Choroid plexus epithelial cell (primary cell): ENCODE results near the gene CFAP45.

Experiments
- DNase-seq: peaks from one replicate; pipeline ENCODE4 v3.0.0-alpha.2; 2010; ENCODE audit warnings: low read depth
- H3K4me3 ChIP-seq: 2 replicates; pipeline ENCODE4 v1.5.1; 2011; ENCODE audit warnings: low read depth, mild to moderate bottlenecking, control low read depth, low read length, moderate library complexity
- TF ChIP-seq, protein P1 (sequence below): conservative IDR thresholded peaks from 2 replicates; pipeline ENCODE4 v1.5.1; 2011; ENCODE audit warnings: low read depth, mild to moderate bottlenecking, control low read depth, inconsistent platforms, low read length, moderate library complexity

Gene CFAP45

DNA sequence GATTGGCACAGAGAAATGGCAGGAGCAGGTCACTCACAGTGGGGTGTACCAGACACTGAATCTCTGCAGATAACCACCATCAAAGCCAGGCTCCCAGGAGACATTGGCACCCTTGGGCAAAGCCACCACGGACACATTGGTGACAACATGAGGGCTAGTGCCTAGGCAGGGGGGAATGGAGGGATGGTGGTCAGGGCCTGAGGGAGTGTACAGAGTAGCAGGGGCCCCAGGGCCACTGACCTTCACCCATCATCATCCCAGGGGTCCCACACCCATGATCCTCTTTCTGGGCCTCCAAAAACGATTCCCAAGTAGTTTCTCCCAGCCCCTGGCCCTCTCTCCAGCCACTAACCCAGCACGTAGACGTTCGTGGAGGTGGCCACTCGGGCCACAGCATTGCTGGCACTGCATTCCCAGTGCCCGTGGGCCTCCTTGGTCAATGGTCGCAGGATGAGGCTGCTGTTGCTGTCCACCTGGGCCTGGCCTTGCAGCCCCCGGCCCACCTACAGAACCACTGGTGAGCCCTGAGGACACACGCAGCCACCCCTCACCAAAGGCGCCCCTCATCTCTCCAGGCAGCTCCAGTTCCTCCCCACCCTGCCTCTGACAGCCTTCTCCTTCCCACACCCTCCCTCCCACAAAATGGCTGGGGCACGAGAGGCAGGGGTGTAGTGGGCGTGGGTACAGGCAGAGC lies 31.3 kb upstream of the CFAP45 start:
- DNase-seq: no peak
- H3K4me3 ChIP-seq: no peak overlapping the region
- TF ChIP-seq, protein P1, sequence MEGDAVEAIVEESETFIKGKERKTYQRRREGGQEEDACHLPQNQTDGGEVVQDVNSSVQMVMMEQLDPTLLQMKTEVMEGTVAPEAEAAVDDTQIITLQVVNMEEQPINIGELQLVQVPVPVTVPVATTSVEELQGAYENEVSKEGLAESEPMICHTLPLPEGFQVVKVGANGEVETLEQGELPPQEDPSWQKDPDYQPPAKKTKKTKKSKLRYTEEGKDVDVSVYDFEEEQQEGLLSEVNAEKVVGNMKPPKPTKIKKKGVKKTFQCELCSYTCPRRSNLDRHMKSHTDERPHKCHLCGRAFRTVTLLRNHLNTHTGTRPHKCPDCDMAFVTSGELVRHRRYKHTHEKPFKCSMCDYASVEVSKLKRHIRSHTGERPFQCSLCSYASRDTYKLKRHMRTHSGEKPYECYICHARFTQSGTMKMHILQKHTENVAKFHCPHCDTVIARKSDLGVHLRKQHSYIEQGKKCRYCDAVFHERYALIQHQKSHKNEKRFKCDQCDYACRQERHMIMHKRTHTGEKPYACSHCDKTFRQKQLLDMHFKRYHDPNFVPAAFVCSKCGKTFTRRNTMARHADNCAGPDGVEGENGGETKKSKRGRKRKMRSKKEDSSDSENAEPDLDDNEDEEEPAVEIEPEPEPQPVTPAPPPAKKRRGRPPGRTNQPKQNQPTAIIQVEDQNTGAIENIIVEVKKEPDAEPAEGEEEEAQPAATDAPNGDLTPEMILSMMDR: no peak

DNA sequence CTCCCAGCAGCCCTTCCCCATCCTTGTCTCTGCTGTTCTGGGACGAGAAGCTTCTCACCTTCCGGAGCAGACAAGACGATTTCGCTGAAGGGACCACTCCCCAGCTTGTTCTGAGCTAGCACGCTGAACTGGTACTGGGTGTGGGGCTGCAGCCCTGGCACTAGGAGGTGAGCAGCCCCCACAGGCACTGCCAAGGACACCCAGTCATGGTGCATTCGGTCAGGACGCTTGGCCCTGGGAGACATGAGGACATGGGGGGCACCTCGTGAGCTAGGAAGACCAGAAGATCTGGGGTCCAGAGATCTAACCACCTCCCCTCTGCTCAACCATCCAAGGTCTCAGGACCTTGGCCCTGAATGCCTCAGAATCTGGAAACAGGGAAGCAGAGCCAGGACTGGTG lies 30.7 kb upstream of the CFAP45 start:
- no peak for DNase-seq
- TF ChIP-seq, protein P1: no peak
- H3K4me3 ChIP-seq: no peak overlapping the region

GRCh38 chr1:159930216-159930615 lies 30.3 kb upstream of the CFAP45 start:
- TF ChIP-seq, protein P1: no peak
- no peak overlapping the region for H3K4me3 ChIP-seq
- no peak for DNase-seq

DNA sequence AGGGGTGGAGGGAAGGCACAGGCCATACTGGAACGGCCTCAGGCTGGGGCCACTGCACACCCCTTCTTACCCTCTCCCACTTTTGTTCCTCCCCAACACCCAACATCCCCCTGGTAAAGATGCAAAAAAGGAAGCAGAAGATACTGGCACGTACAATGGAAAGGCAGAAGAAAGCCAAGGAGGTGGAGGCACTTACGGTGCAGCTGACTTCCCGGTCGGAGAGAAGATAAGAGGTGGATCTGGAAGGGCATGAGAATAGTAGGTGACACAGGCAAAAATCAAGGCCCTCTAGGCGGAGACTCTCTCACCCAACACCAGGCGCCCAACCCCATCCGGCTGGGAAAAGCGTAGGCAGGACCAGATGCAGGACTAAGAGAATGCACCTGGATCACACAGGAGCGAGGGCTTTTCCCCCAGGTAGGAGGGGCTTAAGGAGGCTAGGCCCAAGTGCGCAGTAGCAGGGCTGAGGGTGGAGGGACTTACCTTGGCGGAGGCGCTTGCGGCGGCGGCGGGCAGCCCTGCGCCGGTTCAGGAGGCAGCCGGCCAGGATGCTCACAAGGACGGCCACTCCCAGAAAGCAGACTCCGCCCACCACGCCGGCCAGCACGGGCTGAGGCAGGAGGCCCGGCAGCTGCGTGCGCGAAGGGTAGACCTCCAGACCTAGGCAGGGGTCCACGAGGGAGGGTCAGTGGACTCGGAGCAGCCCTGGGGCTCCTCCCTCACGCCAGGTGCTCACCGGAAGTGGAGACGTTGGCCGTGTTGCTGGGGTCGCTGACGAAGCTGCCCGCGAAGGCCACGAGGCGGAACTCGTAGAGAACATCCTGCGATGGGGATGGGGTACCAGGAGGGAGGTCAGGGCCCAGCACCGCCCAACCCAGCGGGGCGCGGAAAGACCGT lies 29.4 kb upstream of the CFAP45 start:
- H3K4me3 ChIP-seq: no peak overlapping the region
- no peak for DNase-seq
- TF ChIP-seq, protein P1: no peak

GRCh38 chr1:159928491-159929050 lies 28.6 kb upstream of the CFAP45 start:
- no peak overlapping the region for H3K4me3 ChIP-seq
- TF ChIP-seq, protein P1: no peak
- DNase-seq: no peak

GRCh38 chr1:159927849-159928431 lies 28.0 kb upstream of the CFAP45 start:
- H3K4me3 ChIP-seq: no peak overlapping the region
- TF ChIP-seq, protein P1: peak; percentile 11
- no peak for DNase-seq
